ENCODE data around the gene CATSPERE. TPM values are rescaled to one million over a fixed set of nuclear protein-coding genes. Genes with fewer than 3 reads are reported as not detected.
A peak's percentile ranks its signal among the peaks of the same experiment; 100 is the strongest.

Gene CATSPERE
- total and polyA plus RNA-seq, 9 of the 15 experiments (the other 6 are each of a cell fraction or from before 2014, with no cell fraction given), result 0.06 to 0.16 (median 0.09) TPM; not detected in 3

DNA sequence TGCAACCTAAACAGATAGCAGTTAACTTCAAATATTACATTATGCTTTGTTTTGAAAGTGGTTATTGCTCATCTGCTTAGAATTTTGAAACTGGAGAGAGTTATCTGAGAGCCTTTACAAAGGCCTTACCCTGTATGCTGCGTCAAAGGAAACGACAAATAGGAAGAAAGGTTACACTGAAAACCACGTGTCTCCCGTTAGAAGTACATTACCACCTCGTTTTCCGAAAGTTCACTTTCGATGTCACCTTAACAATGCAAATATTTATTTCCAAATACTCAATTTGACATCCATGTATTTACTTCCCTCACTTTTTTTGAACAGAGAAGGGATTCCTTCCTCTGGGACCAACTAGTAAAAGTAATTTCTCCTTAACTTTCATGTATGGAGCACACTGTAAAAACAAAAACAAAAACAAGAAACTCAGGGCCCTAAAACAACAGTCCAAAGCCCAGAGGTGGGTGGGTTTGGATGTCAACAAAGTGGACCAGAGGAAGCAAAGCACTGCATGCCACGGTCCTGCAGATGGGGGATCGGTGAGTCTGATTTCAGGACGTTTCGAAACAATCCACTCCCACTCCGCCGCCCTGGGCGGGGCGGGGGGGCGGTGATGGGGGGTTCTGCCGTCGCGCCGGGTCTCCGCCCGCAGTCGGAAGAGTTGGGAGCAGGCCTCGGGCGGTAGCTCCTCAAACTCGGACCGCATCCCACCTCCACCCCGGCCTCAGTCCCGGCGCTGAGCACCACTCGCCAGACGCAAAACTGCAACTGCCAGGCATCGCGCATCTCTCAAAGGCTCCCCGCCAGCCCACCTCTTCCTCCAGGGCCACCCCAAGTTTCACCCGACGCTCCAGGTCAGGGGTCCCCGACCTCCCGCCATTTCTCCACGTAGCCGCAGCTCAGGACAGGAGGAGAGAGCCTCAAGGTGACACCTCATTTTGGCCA, 10.2 kb upstream of the CATSPERE start (continued):
- TF ChIP-seq, protein P1, sequence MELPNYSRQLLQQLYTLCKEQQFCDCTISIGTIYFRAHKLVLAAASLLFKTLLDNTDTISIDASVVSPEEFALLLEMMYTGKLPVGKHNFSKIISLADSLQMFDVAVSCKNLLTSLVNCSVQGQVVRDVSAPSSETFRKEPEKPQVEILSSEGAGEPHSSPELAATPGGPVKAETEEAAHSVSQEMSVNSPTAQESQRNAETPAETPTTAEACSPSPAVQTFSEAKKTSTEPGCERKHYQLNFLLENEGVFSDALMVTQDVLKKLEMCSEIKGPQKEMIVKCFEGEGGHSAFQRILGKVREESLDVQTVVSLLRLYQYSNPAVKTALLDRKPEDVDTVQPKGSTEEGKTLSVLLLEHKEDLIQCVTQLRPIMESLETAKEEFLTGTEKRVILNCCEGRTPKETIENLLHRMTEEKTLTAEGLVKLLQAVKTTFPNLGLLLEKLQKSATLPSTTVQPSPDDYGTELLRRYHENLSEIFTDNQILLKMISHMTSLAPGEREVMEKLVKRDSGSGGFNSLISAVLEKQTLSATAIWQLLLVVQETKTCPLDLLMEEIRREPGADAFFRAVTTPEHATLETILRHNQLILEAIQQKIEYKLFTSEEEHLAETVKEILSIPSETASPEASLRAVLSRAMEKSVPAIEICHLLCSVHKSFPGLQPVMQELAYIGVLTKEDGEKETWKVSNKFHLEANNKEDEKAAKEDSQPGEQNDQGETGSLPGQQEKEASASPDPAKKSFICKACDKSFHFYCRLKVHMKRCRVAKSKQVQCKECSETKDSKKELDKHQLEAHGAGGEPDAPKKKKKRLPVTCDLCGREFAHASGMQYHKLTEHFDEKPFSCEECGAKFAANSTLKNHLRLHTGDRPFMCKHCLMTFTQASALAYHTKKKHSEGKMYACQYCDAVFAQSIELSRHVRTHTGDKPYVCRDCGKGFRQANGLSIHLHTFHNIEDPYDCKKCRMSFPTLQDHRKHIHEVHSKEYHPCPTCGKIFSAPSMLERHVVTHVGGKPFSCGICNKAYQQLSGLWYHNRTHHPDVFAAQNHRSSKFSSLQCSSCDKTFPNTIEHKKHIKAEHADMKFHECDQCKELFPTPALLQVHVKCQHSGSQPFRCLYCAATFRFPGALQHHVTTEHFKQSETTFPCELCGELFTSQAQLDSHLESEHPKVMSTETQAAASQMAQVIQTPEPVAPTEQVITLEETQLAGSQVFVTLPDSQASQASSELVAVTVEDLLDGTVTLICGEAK (IDR thresholded peaks at IDR 0.05), result no peak
- TF ChIP-seq, protein P1 (CRISPR knock-in tag; IDR thresholded peaks at IDR 0.05), result no peak
- 0 out of 2 replicates have a peak, but pooled peaks have one; percentile 12 for TF ChIP-seq RNF2 (IDR thresholded peaks at IDR 0.05)
- TF ChIP-seq NFRKB (IDR thresholded peaks at IDR 0.05; ENCODE audit: low read depth), result 0 out of 2 replicates have a peak, but pooled peaks have one; percentile 76
- TF ChIP-seq ZNF57 (CRISPR knock-in tag; IDR thresholded peaks at IDR 0.05), result 0 out of 2 replicates have a peak, but pooled peaks have one; percentile 30
- TF ChIP-seq, protein P2, sequence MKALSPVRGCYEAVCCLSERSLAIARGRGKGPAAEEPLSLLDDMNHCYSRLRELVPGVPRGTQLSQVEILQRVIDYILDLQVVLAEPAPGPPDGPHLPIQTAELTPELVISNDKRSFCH (CRISPR knock-in tag; IDR thresholded peaks at IDR 0.05), result no peak
- TF ChIP-seq, protein P2 (tag; IDR thresholded peaks at IDR 0.05), result no peak
- TF ChIP-seq ATF1 (CRISPR knock-in tag; IDR thresholded peaks at IDR 0.05), result no peak
- TF ChIP-seq ATF1 (tag; IDR thresholded peaks at IDR 0.05), result no peak
- no peak for TF ChIP-seq PHF8 (IDR thresholded peaks at IDR 0.05; ENCODE audit: borderline replicate concordance, low read length)
- TF ChIP-seq SMARCE1 (IDR thresholded peaks at IDR 0.05), result 0 out of 2 replicates have a peak, but pooled peaks have one; percentile 36
- TF ChIP-seq CHD1 (IDR thresholded peaks at IDR 0.05; ENCODE audit: low read length), result peak; percentile 87
- TF ChIP-seq KDM4B (IDR thresholded peaks at IDR 0.05; ENCODE audit: borderline replicate concordance in 2 of 2, low read depth in 1 of 2), result peak in 1 of 2 experiments; percentile 45; a peak in 1 of 4 replicates
- TF ChIP-seq POLR2H (tag; IDR thresholded peaks at IDR 0.05; ENCODE audit: low read depth), result 0 out of 2 replicates have a peak, but pooled peaks have one; percentile 12
